NCI-H748 treated with DMSO at 0.1 percent for 48 hours (cell line): ENCODE data around the gene PLLP.

Experiments used
- DNase-seq: peaks from one replicate; lab custom pipeline; 2025; lab: John Stamatoyannopoulos, UW

Gene PLLP

GRCh38 chr16:57284209-57284951 lies at the start of gene PLLP:
Gene PLLP (minus strand): TSS chr16:57284672. CDS start chr16:57284540, 132 bp downstream.
- DNase-seq: peak; percentile 5

- no peak for DNase-seq
These were observed 48.9 kb upstream of the PLLP start for GRCh38 chr16:57333402-57333801.

GRCh38 chr16:57331355-57331754 lies 46.9 kb upstream of the PLLP start:
- DNase-seq: no peak

- no peak for DNase-seq
These were observed 45.4 kb upstream of the PLLP start for GRCh38 chr16:57329718-57330327.

- DNase-seq: no peak
These were observed 41.0 kb upstream of the PLLP start for GRCh38 chr16:57325458-57325857.

GRCh38 chr16:57324749-57325148 lies 40.3 kb upstream of the PLLP start:
- no peak for DNase-seq

GRCh38 chr16:57319646-57320045 lies 35.2 kb upstream of the PLLP start:
- no peak for DNase-seq

GRCh38 chr16:57318240-57318970 lies 33.9 kb upstream of the PLLP start:
- no peak for DNase-seq

- DNase-seq: no peak
These were observed 32.0 kb upstream of the PLLP start for GRCh38 chr16:57316390-57317017.

GRCh38 chr16:57315416-57315815 lies 30.9 kb upstream of the PLLP start:
- DNase-seq: no peak

- no peak for DNase-seq
These were observed 29.8 kb upstream of the PLLP start for GRCh38 chr16:57314161-57314785.

- no peak for DNase-seq
These were observed 29.0 kb upstream of the PLLP start for GRCh38 chr16:57313509-57313908.

GRCh38 chr16:57310801-57311200 lies 26.3 kb upstream of the PLLP start:
- no peak for DNase-seq

GRCh38 chr16:57308041-57308440 lies 23.6 kb upstream of the PLLP start:
- no peak for DNase-seq

GRCh38 chr16:57307365-57307764 lies 22.9 kb upstream of the PLLP start:
- no peak for DNase-seq

GRCh38 chr16:57306676-57307341 lies 22.3 kb upstream of the PLLP start:
- DNase-seq: no peak

- DNase-seq: no peak
These were observed 20.8 kb upstream of the PLLP start for GRCh38 chr16:57305159-57305811.

- DNase-seq: no peak
These were observed 19.9 kb upstream of the PLLP start for GRCh38 chr16:57304169-57305061.

GRCh38 chr16:57303910-57304168 lies 19.4 kb upstream of the PLLP start:
- DNase-seq: no peak
